ENCODE data around the gene KCTD19.

Gene KCTD19

GRCh38 chr16:67255553-67256221 lies 70.9 kb downstream of the KCTD19 start:
- Histone ChIP-seq H3K4me1 (ENCODE audit: control insufficient read depth in 1 of 2, insufficient read depth in 2 of 2, low read length in 2 of 2) (no peaks in the 10 kb centered on the region), H3K9me3 (ENCODE audit: control insufficient read depth in 1 of 2, low read length in 2 of 2) (no peaks in the 10 kb centered on the region), H3K27ac (ENCODE audit: low read length) (no peak overlapping the region), H3K27me3 (ENCODE audit: low read depth, low read length) (no peaks in the 10 kb centered on the region), H3K36me3 (ENCODE audit: control insufficient read depth in 1 of 2, insufficient read depth in 2 of 2, low read length in 2 of 2) (no peaks in the 10 kb centered on the region), H3K4me3 (ENCODE audit: low read depth in 1 of 2, low read length in 2 of 2) (no peak overlapping the region)

DNA sequence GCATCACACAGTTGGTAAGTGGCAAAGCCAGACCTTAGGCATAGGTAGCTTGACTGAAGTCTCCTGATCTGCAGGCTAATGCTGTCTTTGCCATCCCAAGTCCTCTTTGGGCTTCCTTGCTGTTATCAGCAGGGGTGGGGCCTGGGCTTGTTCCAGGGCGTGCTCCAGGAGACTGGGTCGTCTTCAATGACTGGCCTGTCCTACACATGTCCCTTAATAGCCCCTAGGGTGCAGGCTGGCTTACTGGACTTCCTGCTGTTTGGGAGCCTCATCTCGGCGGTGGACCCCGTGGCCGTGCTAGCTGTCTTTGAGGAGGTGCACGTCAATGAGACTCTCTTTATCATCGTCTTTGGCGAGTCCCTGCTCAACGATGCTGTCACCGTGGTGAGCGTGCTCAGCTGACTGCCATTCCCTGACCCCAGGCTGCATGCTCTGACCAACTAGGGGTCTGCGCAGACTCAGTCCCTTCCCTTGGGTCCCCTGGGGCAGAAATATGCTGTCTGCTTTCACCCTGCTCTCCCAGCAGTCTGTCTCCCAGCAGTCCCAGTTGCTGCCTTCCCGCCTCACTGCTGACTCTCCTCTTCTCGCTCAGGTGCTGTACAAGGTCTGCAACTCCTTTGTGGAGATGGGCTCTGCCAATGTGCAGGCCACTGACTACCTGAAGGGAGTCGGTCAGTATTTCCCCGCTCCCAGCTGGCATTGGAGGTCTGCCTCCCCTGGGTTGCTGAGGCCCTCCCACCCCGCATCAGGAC lies 71.6 kb downstream of the KCTD19 start:
- no peaks in the 10 kb centered on the region for H3K9me3 ChIP-seq (ENCODE audit: control insufficient read depth in 1 of 2, low read length in 2 of 2)
- no peaks in the 10 kb centered on the region for H3K4me1 ChIP-seq (ENCODE audit: control insufficient read depth in 1 of 2, insufficient read depth in 2 of 2, low read length in 2 of 2)
- no peak overlapping the region for H3K4me3 ChIP-seq (ENCODE audit: low read depth in 1 of 2, low read length in 2 of 2)
- no peak overlapping the region for H3K27ac ChIP-seq (ENCODE audit: low read length)
- no peaks in the 10 kb centered on the region for H3K36me3 ChIP-seq (ENCODE audit: control insufficient read depth in 1 of 2, insufficient read depth in 2 of 2, low read length in 2 of 2)
- no peaks in the 10 kb centered on the region for H3K27me3 ChIP-seq (ENCODE audit: low read depth, low read length)

DNA sequence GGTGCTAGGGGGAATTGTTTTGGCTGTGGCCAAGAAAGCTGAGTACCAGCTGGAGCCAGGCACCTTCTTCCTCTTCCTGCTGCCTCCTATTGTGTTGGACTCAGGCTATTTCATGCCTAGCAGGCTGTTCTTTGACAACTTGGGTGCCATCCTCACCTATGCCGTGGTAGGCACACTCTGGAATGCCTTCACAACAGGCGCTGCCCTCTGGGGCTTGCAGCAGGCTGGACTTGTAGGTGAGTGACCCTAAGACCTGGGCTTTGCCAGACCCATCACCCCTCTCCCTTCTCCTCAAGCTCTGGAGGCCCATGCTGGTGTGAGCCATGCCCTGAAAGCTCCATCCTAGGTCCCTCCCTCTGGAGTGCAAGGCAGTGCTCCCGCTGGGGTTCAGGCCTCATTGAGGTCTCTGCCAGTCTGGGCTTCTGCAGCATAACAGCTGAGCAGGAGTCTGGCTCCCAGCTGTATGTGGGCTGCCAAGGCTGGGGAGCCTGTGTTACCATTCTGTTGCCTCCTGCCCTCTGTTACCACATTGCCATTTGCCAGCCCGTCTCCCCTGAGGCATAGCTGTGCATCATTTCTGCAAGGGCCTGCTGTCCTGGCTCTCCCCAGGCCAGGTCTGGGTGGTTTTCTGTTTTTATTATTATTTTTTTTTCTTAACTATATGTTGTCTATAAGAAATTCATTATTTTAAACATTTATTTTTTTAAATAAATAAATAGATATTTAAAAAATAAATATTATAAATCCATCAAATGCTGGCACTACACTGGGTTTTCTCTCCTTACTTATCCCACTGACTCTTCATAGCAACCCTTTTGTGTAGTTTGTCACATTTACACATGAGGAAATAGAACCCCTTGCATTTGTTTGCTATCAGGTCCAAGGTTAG lies 73.7 kb downstream of the KCTD19 start:
- peaks cover 9% of the 10 kb centered on the region for H3K27me3 ChIP-seq (ENCODE audit: low read depth, low read length)
- no peaks in the 10 kb centered on the region for H3K9me3 ChIP-seq (ENCODE audit: control insufficient read depth in 1 of 2, low read length in 2 of 2)
- H3K27ac ChIP-seq (ENCODE audit: low read length) = no peak overlapping the region
- H3K36me3 ChIP-seq (ENCODE audit: control insufficient read depth in 1 of 2, insufficient read depth in 2 of 2, low read length in 2 of 2) = no peaks in the 10 kb centered on the region
- peaks cover 3 to 15% of the 10 kb centered on the region in 2 donors for H3K4me1 ChIP-seq (ENCODE audit: control insufficient read depth in 1 of 2, insufficient read depth in 2 of 2, low read length in 2 of 2)
- no peak overlapping the region for H3K4me3 ChIP-seq (ENCODE audit: low read depth in 1 of 2, low read length in 2 of 2)

- H3K36me3 ChIP-seq (ENCODE audit: control insufficient read depth in 1 of 2, insufficient read depth in 2 of 2, low read length in 2 of 2) = no peaks in the 10 kb centered on the region
- H3K27ac ChIP-seq (ENCODE audit: low read length) = no peak overlapping the region
- H3K9me3 ChIP-seq (ENCODE audit: control insufficient read depth in 1 of 2, low read length in 2 of 2) = no peaks in the 10 kb centered on the region
- peaks cover 9% of the 10 kb centered on the region for H3K27me3 ChIP-seq (ENCODE audit: low read depth, low read length)
- peaks cover 9 to 30% of the 10 kb centered on the region in 2 donors for H3K4me1 ChIP-seq (ENCODE audit: control insufficient read depth in 1 of 2, insufficient read depth in 2 of 2, low read length in 2 of 2)
- H3K4me3 ChIP-seq (ENCODE audit: low read depth in 1 of 2, low read length in 2 of 2) = no peak overlapping the region
Measured at GRCh38 chr16:67250045-67250327, 76.6 kb downstream of the KCTD19 start.

GRCh38 chr16:67249178-67250044 lies 77.1 kb downstream of the KCTD19 start:
- H3K27ac ChIP-seq (ENCODE audit: low read length) = no peak overlapping the region
- H3K27me3 ChIP-seq (ENCODE audit: low read depth, low read length) = peaks cover 9% of the 10 kb centered on the region
- peaks cover 15 to 33% of the 10 kb centered on the region in 2 donors for H3K4me1 ChIP-seq (ENCODE audit: control insufficient read depth in 1 of 2, insufficient read depth in 2 of 2, low read length in 2 of 2)
- peaks cover 0 to 3% of the 10 kb centered on the region in 2 donors for H3K36me3 ChIP-seq (ENCODE audit: control insufficient read depth in 1 of 2, insufficient read depth in 2 of 2, low read length in 2 of 2)
- H3K4me3 ChIP-seq (ENCODE audit: low read depth in 1 of 2, low read length in 2 of 2) = peak overlapping the region; percentile 26 to 91
- H3K9me3 ChIP-seq (ENCODE audit: control insufficient read depth in 1 of 2, low read length in 2 of 2) = no peaks in the 10 kb centered on the region

GRCh38 chr16:67248401-67249177 lies 78.0 kb downstream of the KCTD19 start, which contains the start of gene SLC9A5:
SLC9A5 (plus strand) TSS chr16:67248979; CDS start chr16:67249015, 36 bp downstream.
- H3K27me3 ChIP-seq (ENCODE audit: low read depth, low read length) = peaks cover 9% of the 10 kb centered on the region
- no peak within 1 kb of the TSS for H3K27ac ChIP-seq (ENCODE audit: low read length)
- peak within 1 kb of the TSS; percentile 77 to 91 for H3K4me3 ChIP-seq (ENCODE audit: low read depth in 1 of 2, low read length in 2 of 2)
- H3K9me3 ChIP-seq (ENCODE audit: control insufficient read depth in 1 of 2, low read length in 2 of 2) = no peaks in the 10 kb centered on the region
- peaks cover 0 to 3% of the 10 kb centered on the region in 2 donors for H3K36me3 ChIP-seq (ENCODE audit: control insufficient read depth in 1 of 2, insufficient read depth in 2 of 2, low read length in 2 of 2)
- H3K4me1 ChIP-seq (ENCODE audit: control insufficient read depth in 1 of 2, insufficient read depth in 2 of 2, low read length in 2 of 2) = peaks cover 15 to 38% of the 10 kb centered on the region in 2 donors

GRCh38 chr16:67248073-67248400 lies 78.5 kb downstream of the KCTD19 start:
- H3K27me3 ChIP-seq (ENCODE audit: low read depth, low read length) = peaks cover 9% of the 10 kb centered on the region
- no peaks in the 10 kb centered on the region for H3K9me3 ChIP-seq (ENCODE audit: control insufficient read depth in 1 of 2, low read length in 2 of 2)
- H3K27ac ChIP-seq (ENCODE audit: low read length) = no peak overlapping the region
- peaks cover 15 to 38% of the 10 kb centered on the region in 2 donors for H3K4me1 ChIP-seq (ENCODE audit: control insufficient read depth in 1 of 2, insufficient read depth in 2 of 2, low read length in 2 of 2)
- H3K36me3 ChIP-seq (ENCODE audit: control insufficient read depth in 1 of 2, insufficient read depth in 2 of 2, low read length in 2 of 2) = peaks cover 0 to 3% of the 10 kb centered on the region in 2 donors
- H3K4me3 ChIP-seq (ENCODE audit: low read depth in 1 of 2, low read length in 2 of 2) = peak overlapping the region; percentile 77 to 91

DNA sequence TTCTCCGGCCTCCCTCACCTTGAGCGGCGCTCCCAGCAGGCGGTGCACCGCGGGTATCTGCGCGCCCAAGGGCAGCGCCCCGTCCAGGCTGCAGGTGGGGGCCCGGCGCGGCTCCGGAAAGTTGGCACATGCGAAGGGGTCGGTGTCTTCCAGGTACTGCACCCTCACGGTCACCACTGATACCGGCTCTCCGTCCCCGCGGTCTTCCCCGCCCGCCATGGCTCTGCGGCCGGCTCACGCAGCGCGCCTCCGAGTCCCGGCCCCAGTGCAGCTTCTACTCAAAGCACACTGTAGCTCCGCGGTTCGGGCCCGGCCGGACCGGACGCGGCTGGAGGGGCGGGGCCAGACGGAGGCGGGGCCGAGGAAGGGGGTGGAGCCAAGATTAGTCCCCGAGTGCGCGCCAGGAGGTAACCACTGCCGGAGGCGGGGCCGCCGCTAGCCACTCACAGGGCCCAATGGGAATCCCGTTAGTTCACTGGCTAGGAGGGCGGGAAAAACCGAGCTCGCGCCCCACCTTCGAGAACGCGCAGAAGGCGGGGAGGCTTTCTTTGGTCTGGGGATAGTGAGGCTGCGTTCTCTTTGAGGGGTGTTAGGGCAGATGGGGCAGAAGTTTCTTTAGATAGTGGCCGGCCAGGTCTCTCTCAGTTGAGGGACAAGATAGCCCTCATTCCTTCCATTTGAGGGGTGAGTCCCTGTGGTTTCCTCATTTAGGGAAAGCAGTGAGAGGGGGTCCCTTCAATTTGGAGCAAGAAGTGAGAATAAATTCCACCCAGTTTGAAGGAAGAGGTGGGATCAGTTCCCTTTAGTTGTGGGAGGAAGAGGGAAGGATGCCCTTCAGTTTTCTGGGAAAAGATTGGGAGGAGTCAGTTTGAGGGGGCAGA lies 79.1 kb downstream of the KCTD19 start, which contains the start of gene FHOD1:
TSS of gene FHOD1 (minus strand) at position 290 of the 881 bp plus-strand sequence. CDS start at position 219, 71 bp downstream.
- no peaks in the 10 kb centered on the region for H3K9me3 ChIP-seq (ENCODE audit: control insufficient read depth in 1 of 2, low read length in 2 of 2)
- peaks cover 0 to 3% of the 10 kb centered on the region in 2 donors for H3K36me3 ChIP-seq (ENCODE audit: control insufficient read depth in 1 of 2, insufficient read depth in 2 of 2, low read length in 2 of 2)
- H3K4me3 ChIP-seq (ENCODE audit: low read depth in 1 of 2, low read length in 2 of 2) = peak within 1 kb of the TSS; percentile 77 to 91
- peaks cover 15 to 38% of the 10 kb centered on the region in 2 donors for H3K4me1 ChIP-seq (ENCODE audit: control insufficient read depth in 1 of 2, insufficient read depth in 2 of 2, low read length in 2 of 2)
- H3K27ac ChIP-seq (ENCODE audit: low read length) = peak within 1 kb of the TSS; percentile 60
- peaks cover 9% of the 10 kb centered on the region for H3K27me3 ChIP-seq (ENCODE audit: low read depth, low read length)

DNA sequence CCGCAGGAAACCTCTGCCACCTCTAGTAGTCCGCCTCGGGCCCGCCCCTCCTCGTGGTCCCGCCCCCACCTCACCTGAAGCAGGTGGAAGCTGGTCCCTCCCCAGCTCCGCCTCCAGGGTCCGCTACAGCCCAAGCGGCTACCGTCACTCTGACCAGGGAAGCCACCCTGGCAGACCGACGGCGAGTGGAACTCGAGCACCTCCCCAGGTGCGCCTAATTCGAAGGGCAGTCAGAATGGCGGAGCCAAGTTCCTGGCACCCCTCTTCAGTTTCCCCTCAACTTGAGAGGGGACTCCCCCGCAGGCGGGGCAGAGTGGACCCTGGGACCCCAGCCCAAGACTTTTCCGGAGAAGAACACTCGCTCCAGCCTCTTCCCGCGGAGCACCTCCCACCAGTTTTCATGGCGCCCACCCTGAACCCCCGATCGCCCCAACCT lies 79.8 kb downstream of the KCTD19 start:
- Histone ChIP-seq H3K4me1 (ENCODE audit: control insufficient read depth in 1 of 2, insufficient read depth in 2 of 2, low read length in 2 of 2) (peaks cover 15 to 38% of the 10 kb centered on the region in 2 donors), H3K27me3 (ENCODE audit: low read depth, low read length) (peaks cover 9% of the 10 kb centered on the region), H3K4me3 (ENCODE audit: low read depth in 1 of 2, low read length in 2 of 2) (peak overlapping the region; percentile 77 to 91), H3K27ac (ENCODE audit: low read length) (peak overlapping the region; percentile 60), H3K36me3 (ENCODE audit: control insufficient read depth in 1 of 2, insufficient read depth in 2 of 2, low read length in 2 of 2) (peaks cover 0 to 4% of the 10 kb centered on the region in 2 donors), H3K9me3 (ENCODE audit: control insufficient read depth in 1 of 2, low read length in 2 of 2) (no peaks in the 10 kb centered on the region)
